Measurements from ENCODE around the gene NLRP9.

Gene NLRP9

GRCh38 chr19:55680339-55681130 is 57.7 kb downstream of the NLRP9 start:
- H3K27ac ChIP-seq (replicated peaks) = no peak overlapping the region
- TF ChIP-seq, protein P1, sequence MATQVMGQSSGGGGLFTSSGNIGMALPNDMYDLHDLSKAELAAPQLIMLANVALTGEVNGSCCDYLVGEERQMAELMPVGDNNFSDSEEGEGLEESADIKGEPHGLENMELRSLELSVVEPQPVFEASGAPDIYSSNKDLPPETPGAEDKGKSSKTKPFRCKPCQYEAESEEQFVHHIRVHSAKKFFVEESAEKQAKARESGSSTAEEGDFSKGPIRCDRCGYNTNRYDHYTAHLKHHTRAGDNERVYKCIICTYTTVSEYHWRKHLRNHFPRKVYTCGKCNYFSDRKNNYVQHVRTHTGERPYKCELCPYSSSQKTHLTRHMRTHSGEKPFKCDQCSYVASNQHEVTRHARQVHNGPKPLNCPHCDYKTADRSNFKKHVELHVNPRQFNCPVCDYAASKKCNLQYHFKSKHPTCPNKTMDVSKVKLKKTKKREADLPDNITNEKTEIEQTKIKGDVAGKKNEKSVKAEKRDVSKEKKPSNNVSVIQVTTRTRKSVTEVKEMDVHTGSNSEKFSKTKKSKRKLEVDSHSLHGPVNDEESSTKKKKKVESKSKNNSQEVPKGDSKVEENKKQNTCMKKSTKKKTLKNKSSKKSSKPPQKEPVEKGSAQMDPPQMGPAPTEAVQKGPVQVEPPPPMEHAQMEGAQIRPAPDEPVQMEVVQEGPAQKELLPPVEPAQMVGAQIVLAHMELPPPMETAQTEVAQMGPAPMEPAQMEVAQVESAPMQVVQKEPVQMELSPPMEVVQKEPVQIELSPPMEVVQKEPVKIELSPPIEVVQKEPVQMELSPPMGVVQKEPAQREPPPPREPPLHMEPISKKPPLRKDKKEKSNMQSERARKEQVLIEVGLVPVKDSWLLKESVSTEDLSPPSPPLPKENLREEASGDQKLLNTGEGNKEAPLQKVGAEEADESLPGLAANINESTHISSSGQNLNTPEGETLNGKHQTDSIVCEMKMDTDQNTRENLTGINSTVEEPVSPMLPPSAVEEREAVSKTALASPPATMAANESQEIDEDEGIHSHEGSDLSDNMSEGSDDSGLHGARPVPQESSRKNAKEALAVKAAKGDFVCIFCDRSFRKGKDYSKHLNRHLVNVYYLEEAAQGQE (IDR thresholded peaks at IDR 0.05; ENCODE audit: insufficient replicate concordance, low read depth) = no peak
- TF ChIP-seq CTCF (IDR thresholded peaks at IDR 0.05; ENCODE audit: insufficient read depth, low read length) = no peak
- TF ChIP-seq POLR2AphosphoS5 (IDR thresholded peaks at IDR 0.05; ENCODE audit: low read depth) = no peak
- no peak for TF ChIP-seq GABPA (IDR thresholded peaks at IDR 0.05; ENCODE audit: low read depth)
- no peak for TF ChIP-seq SPI1 (IDR thresholded peaks at IDR 0.05; ENCODE audit: borderline replicate concordance, low read depth)

DNA sequence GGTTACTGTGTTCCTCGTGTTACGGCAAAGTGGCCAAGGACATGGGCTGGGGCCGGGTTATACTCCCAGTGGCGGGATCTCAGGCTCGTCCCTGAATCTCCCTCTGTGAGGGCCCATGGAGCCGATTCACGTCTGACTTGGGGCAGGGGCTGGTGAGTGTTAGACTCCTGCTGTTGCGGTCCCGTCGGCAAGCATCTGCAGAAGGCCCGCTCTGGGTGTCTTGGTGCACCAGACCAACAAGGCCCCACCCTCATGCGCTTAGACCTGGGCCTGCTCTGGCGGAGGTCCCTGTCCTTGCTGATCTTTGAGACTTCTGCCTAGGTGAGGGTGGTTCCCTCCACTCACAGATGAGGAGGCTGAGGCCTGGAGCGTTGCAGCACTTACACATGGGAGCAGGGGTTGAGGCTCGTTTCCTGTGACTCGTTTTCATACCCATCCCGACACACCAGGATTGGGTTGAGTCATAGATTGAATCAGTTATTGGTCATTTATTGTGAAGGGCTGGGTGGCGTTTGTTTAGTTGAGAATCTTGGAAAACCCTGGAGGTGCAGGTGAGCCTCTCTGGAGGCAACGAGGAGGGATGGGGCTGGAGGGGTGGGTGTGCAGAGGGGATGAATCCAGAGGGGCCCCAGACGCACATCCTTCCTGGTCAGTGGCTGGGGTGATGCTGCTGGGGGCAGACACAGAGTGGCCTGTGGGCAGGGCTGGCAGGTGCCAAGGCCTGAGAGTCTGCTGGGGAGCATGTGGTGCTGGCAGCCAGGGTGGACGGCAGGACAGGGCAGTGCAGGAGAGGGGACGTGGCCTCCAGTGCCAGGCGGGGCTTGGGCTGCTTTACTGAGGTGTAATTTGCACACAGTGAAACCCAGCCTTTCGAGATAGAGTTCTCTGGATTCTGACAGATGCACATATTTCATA is 58.6 kb downstream of the NLRP9 start:
- no peak overlapping the region for H3K27ac ChIP-seq (replicated peaks)
- no peak for DNase-seq (ENCODE audit: low read depth in 1 of 2, low spot score in 1 of 2)

More at GRCh38 chr19:55680339-55681130, 57.7 kb downstream of the NLRP9 start:
- no peak overlapping the region for H3K4me3 ChIP-seq (replicated peaks; ENCODE audit: insufficient read depth, low read length)
- no peaks in the 10 kb centered on the region for H3K27me3 ChIP-seq (ENCODE audit: insufficient read depth, poor library complexity, severe bottlenecking)
- no peak for DNase-seq (ENCODE audit: low read depth in 1 of 2, low spot score in 1 of 2)

More for the DNA sequence above, 58.6 kb downstream of the NLRP9 start:
- Histone ChIP-seq H3K27me3 (ENCODE audit: insufficient read depth, poor library complexity, severe bottlenecking) (no peaks in the 10 kb centered on the region), H3K4me3 (replicated peaks; ENCODE audit: insufficient read depth, low read length) (no peak overlapping the region)
- no peak for TF ChIP-seq CTCF (IDR thresholded peaks at IDR 0.05; ENCODE audit: insufficient read depth, low read length)
- TF ChIP-seq, protein P1 (IDR thresholded peaks at IDR 0.05; ENCODE audit: insufficient replicate concordance, low read depth) = no peak
- no peak for TF ChIP-seq SPI1 (IDR thresholded peaks at IDR 0.05; ENCODE audit: borderline replicate concordance, low read depth)
- no peak for TF ChIP-seq GABPA (IDR thresholded peaks at IDR 0.05; ENCODE audit: low read depth)
- TF ChIP-seq POLR2AphosphoS5 (IDR thresholded peaks at IDR 0.05; ENCODE audit: low read depth) = no peak

All from HL-60 (cell line).